IMR-90 (cell line): ENCODE results near the gene DOK1. TPM values are rescaled to one million over a fixed set of nuclear protein-coding genes. Genes with fewer than 3 reads are reported as not detected.

Experiments used
- ATAC-seq: fragments of 200-7000 bp; cut with Tn5 transposase; 2 replicates; pipeline ENCODE4 v1.9.1; 2020; ENCODE audit warnings: low read depth, mild to moderate bottlenecking, moderate library complexity
- BruUV-seq: library from RNA; stranded (reverse); fragments of 400-500 nt; replicated peaks from 2 replicates; lab custom pipeline; 2021; lab: Mats Ljungman, UMichigan
- CTCF ChIA-PET: fragments of 300-600 bp; formaldehyde crosslinking; extraction: SDS; loops from one replicate; lab custom pipeline; 2021; ENCODE audit warnings: antibody characterized with exemption; lab: Yijun Ruan, JAX
- POLR2A ChIA-PET: fragments of 300-600 bp; sonication (Branson Sonifier 250); formaldehyde crosslinking; loops from one replicate; lab custom pipeline; 2022; ENCODE audit warnings: antibody characterized with exemption; ENCODE audit not compliant: unreplicated experiment; lab: Charles Lee
- DNase-seq: peaks from one replicate; pipeline ENCODE4 v3.0.0; 2013
- H2AFZ ChIP-seq: replicated peaks from 2 replicates; pipeline ENCODE3; 2013; ENCODE audit warnings: low read length, mild to moderate bottlenecking; ENCODE audit not compliant: poor library complexity
- H2AK5ac ChIP-seq: 2 replicates; pipeline ENCODE4 v1.6.1; 2013; ENCODE audit warnings: low read depth, low read length, inconsistent platforms
- H2AK9ac ChIP-seq: replicated peaks from 2 replicates; pipeline ENCODE3; 2013; ENCODE audit warnings: mild to moderate bottlenecking, low read depth, low read length, moderate library complexity; ENCODE audit not compliant: poor library complexity
- H2BK120ac ChIP-seq: 2 replicates; pipeline ENCODE4 v1.6.1; 2013; ENCODE audit warnings: low read depth, low read length, inconsistent platforms
- H2BK15ac ChIP-seq: 3 replicates; pipeline ENCODE4 v1.6.1; 2013; ENCODE audit warnings: low read depth, low read length, inconsistent platforms
- H2BK20ac ChIP-seq: 2 replicates; pipeline ENCODE4 v1.6.1; 2013; ENCODE audit warnings: low read depth, mild to moderate bottlenecking, inconsistent platforms, low read length, moderate library complexity
- H2BK5ac ChIP-seq: 2 replicates; pipeline ENCODE4 v1.6.1; 2013; ENCODE audit warnings: mild to moderate bottlenecking, low read depth, low read length, inconsistent platforms; ENCODE audit not compliant: poor library complexity, severe bottlenecking
- H3K14ac ChIP-seq: replicated peaks from 2 replicates; pipeline ENCODE4 v1.6.1; 2013; ENCODE audit warnings: low read depth, low read length, inconsistent platforms
- H3K18ac ChIP-seq: 2 replicates; pipeline ENCODE4 v1.6.1; 2013; ENCODE audit warnings: low read depth, low read length, control low read depth
- H3K23ac ChIP-seq: 2 replicates; pipeline ENCODE4 v1.6.1; 2013; ENCODE audit warnings: low read depth, low read length, inconsistent platforms
- H3K27ac ChIP-seq: 2 replicates; pipeline ENCODE4 v1.5.1; 2013; ENCODE audit warnings: mild to moderate bottlenecking, control low read depth, low read length; ENCODE audit not compliant: insufficient read depth
- H3K27me3 ChIP-seq: 2 replicates; pipeline ENCODE4 v1.6.1; 2013; ENCODE audit warnings: low read length; ENCODE audit not compliant: control insufficient read depth, insufficient read depth
- H3K36me3 ChIP-seq: 2 replicates; pipeline ENCODE4 v1.6.1; 2013; ENCODE audit warnings: low read length, mixed read lengths; ENCODE audit not compliant: control insufficient read depth, insufficient read depth
- H3K4ac ChIP-seq: 2 replicates; pipeline ENCODE4 v1.6.1; 2013; ENCODE audit warnings: low read depth, low read length, inconsistent platforms
- H3K4me1 ChIP-seq: 2 replicates; pipeline ENCODE4 v1.6.1; 2013; ENCODE audit warnings: low read length, mixed read lengths; ENCODE audit not compliant: control insufficient read depth, insufficient read depth
- H3K4me2 ChIP-seq: 2 replicates; pipeline ENCODE4 v1.6.1; 2013; ENCODE audit warnings: low read depth, mild to moderate bottlenecking, control low read depth, low read length, moderate library complexity
- H3K4me3 ChIP-seq: 2 replicates; pipeline ENCODE4 v1.5.1; 2013; ENCODE audit warnings: low read depth, mild to moderate bottlenecking, control low read depth, low read length, moderate library complexity; ENCODE audit not compliant: insufficient read depth
- H3K56ac ChIP-seq: 2 replicates; pipeline ENCODE4 v1.6.1; 2013; ENCODE audit warnings: low read length, inconsistent platforms; ENCODE audit not compliant: insufficient read depth; ENCODE audit errors: extremely low read depth
- H3K79me1 ChIP-seq, 2 experiments: 2 replicates each; pipeline ENCODE4 v1.6.1; 2013; ENCODE audit warnings: low read length in 2 of 2, inconsistent platforms in 1 of 2, low read depth in 1 of 2
- H3K9ac ChIP-seq: 2 replicates; pipeline ENCODE4 v1.6.1; 2013; ENCODE audit warnings: low read depth, low read length, control low read depth
- H3K9me1 ChIP-seq: 2 replicates; pipeline ENCODE4 v1.6.1; 2013; ENCODE audit warnings: low read length, inconsistent platforms; ENCODE audit not compliant: insufficient read depth
- H3K9me3 ChIP-seq: 2 replicates; pipeline ENCODE4 v1.6.1; 2013; ENCODE audit warnings: low read length; ENCODE audit not compliant: control insufficient read depth, insufficient read depth
- H4K20me1 ChIP-seq: 2 replicates; pipeline ENCODE4 v1.6.1; 2013; ENCODE audit warnings: low read length, inconsistent platforms; ENCODE audit not compliant: insufficient read depth
- H4K5ac ChIP-seq: 2 replicates; pipeline ENCODE4 v1.6.1; 2013; ENCODE audit warnings: mild to moderate bottlenecking, low read depth, low read length, control low read depth
- H4K8ac ChIP-seq, 2 experiments: 2 replicates each; pipeline ENCODE4 v1.6.1; 2013; ENCODE audit warnings: low read depth in 2 of 2, low read length in 2 of 2, control low read depth in 1 of 2, inconsistent platforms in 1 of 2
- H4K91ac ChIP-seq: 2 replicates; pipeline ENCODE4 v1.6.1; 2013; ENCODE audit warnings: low read depth, low read length, inconsistent platforms; ENCODE audit not compliant: insufficient read depth
- MAFK ChIP-seq: IDR thresholded peaks from 2 replicates; pipeline ENCODE4 v1.6.1; 2012; ENCODE audit warnings: low read depth, low read length, improper control_type of control experiment
- RFX5 ChIP-seq: IDR thresholded peaks from 2 replicates; pipeline ENCODE4 v1.8.0; 2012; ENCODE audit warnings: low read depth, mild to moderate bottlenecking, low read length, moderate library complexity
- SMC3 ChIP-seq: fragments of 150-350 bp; IDR thresholded peaks from 2 replicates; pipeline ENCODE4 v1.6.1; 2016; ENCODE audit warnings: low read depth, mild to moderate bottlenecking, antibody characterized with exemption, low read length, moderate library complexity
- USF2 ChIP-seq: fragments of 150-350 bp; IDR thresholded peaks from 2 replicates; pipeline ENCODE4 v1.6.1; 2017; ENCODE audit warnings: mild to moderate bottlenecking, antibody characterized with exemption, low read length, low read depth
- WGBS, 2 experiments: methylation state at CpG; one replicate each; pipeline versions ENCODE4 v1.1.5 to v1.1.7; 2013; ENCODE audit warnings: missing lambda C conversion rate in 2 of 2; ENCODE audit not compliant: insufficient read length in 1 of 2; ENCODE audit errors: extremely low coverage in 2 of 2; 5-methylcytosine and 5-hydroxymethylcytosine counted together
- dilution Hi-C: fragments of 300-500 bp; cut with HindIII; formaldehyde crosslinking; loops from one replicate; pipeline ENCODE4 v1.14.3; 2018; ENCODE audit warnings: low sequenced_read_pairs; ENCODE audit not compliant: unreplicated experiment
- in situ Hi-C: fragments of 300-500 bp; cut with MboI; formaldehyde crosslinking; loops from 3 replicates; pipeline ENCODE4 v1.14.3; 2019; ENCODE audit warnings: low sequenced_read_pairs, inconsistent platforms, mixed read lengths
- intact Hi-C: fragments of 100-400 bp; cut with micrococcal nuclease; formaldehyde crosslinking; loops from 2 replicates; pipeline ENCODE4 v1.10.0; 2022
- polyA plus RNA-seq, 3 experiments: library from polyadenylated mRNA; depleted of rRNA; stranded (reverse); fragments of >200 nt; gene quantifications; 2 replicates each; pipeline ENCODE4 v1.2.3, GENCODE V29; 2012; ENCODE audit warnings: low replicate concordance in 1 of 3
- total RNA-seq: library from RNA; depleted of rRNA; stranded (reverse); fragments of >200 nt; gene quantifications from 2 replicates; pipeline ENCODE4 v1.2.3, GENCODE V29; 2012

DOK1 gene
- total and polyA plus RNA-seq, 2 of the 4 experiments (the other 2 are of a cell fraction) = 15.4 to 17.6 TPM

- POLR2A ChIA-PET = no interaction called here
- peak overlapping the region; percentile 63 for H2AK5ac ChIP-seq
- in situ Hi-C loops = no loop called here
- H2AFZ ChIP-seq = no peak overlapping the region
- H2BK15ac ChIP-seq = no peak overlapping the region
- DNase-seq (no peak), ATAC-seq (no peak)
- no peak overlapping the region for H2BK5ac ChIP-seq
- CTCF ChIA-PET = interaction anchor here (1.5 kb wide), 1 partner anchor 67 kb away, joined by 3 read pairs; the partner anchor contains the start of genes CCDC142 and TTC31
- no peak overlapping the region for H2BK20ac ChIP-seq
- dilution Hi-C loops = no loop called here
- no peak overlapping the region for H4K5ac ChIP-seq
- H3K9me3 ChIP-seq = no peaks in the 10 kb centered on the region
- no TSS peak for BruUV-seq
- H3K27ac ChIP-seq = no peak overlapping the region
- no peak overlapping the region for H3K9ac ChIP-seq
- H3K4me2 ChIP-seq = 0 out of 2 replicates have a peak overlapping the region, but pooled peaks have one; percentile 0
- H4K8ac ChIP-seq = no peak overlapping the region; a peak in 1 of 4 replicates
- 84% methylated on average over 4 of the region's 7 CpGs; no CpG with 5 or more reads in 1 of the 2 experiments for WGBS, 2 experiments
- no peak overlapping the region for H3K23ac ChIP-seq
- H3K56ac ChIP-seq = no peak overlapping the region
- TF ChIP-seq MAFK (no peak), USF2 (no peak), RFX5 (no peak), SMC3 (no peak)
- no peak overlapping the region for H3K18ac ChIP-seq
- intact Hi-C loops = no loop called here
- H2AK9ac ChIP-seq = peak overlapping the region; percentile 79
- no peaks in the 10 kb centered on the region; the same call in 1 of the 2 replicates for H4K20me1 ChIP-seq
- no peak overlapping the region for H2BK120ac ChIP-seq
- no peak overlapping the region for H4K91ac ChIP-seq
- peaks cover 14 to 55% of the 10 kb centered on the region in 2 experiments for H3K79me1 ChIP-seq
- peaks cover 13% of the 10 kb centered on the region for H3K36me3 ChIP-seq
- peaks cover 20% of the 10 kb centered on the region for H3K4me1 ChIP-seq
- no peak overlapping the region for H3K4me3 ChIP-seq
- H3K9me1 ChIP-seq = peaks cover 13% of the 10 kb centered on the region; the same call in 1 of the 2 replicates
- H3K14ac ChIP-seq = no peak overlapping the region
- peak overlapping the region; percentile 32; the same call in 1 of the 2 replicates for H3K4ac ChIP-seq
- no peaks in the 10 kb centered on the region for H3K27me3 ChIP-seq
Measured at GRCh38 chr2:74550231-74550630, 4.3 kb upstream of the DOK1 start.
